ENCODE results near the gene TM2D1. TPM values are rescaled to one million over a fixed set of nuclear protein-coding genes. Genes with fewer than 3 reads are reported as not detected.

Gene TM2D1
- total and polyA plus RNA-seq, 10 of the 15 experiments (the other 5 are each of a cell fraction or from before 2014, with no cell fraction given): 21.0 to 46.6 (median 36.7) TPM

- ATAC-seq (no peak), DNase-seq (ENCODE audit: low read depth, low spot score) (no peak), FAIRE-seq (no peak)
- 88% methylated on average over 30 of the region's 30 CpGs for WGBS (ENCODE audit: insufficient coverage, insufficient replicate concordance, low lambda C conversion rate, missing lambda C conversion rate)
- no peaks in the 10 kb centered on the region for H4K20me1 ChIP-seq (ENCODE audit: control insufficient read depth, insufficient read depth)
- no peak overlapping the region for H3K4me3 ChIP-seq
- in situ Hi-C loops (cut with MboI) (no loop called here), intact Hi-C loops (cut with micrococcal nuclease; ENCODE audit: unreplicated experiment) (no loop called here)
- no TSS peak for BruUV-seq (replicated peaks)
- RAD21 ChIA-PET (ENCODE audit: unreplicated experiment): no interaction called here
- no peak overlapping the region for H3K4me2 ChIP-seq (ENCODE audit: control insufficient read depth, insufficient read depth)
- H3K9ac ChIP-seq (ENCODE audit: control insufficient read depth, insufficient read depth, low read length): no peak overlapping the region
- SMC1A ChIA-PET (ENCODE audit: uncharacterized antibody, unreplicated experiment): no interaction called here
- H3K79me2 ChIP-seq (ENCODE audit: control insufficient read depth, insufficient read depth, low read length): no peaks in the 10 kb centered on the region
- no peak overlapping the region for H3K27ac ChIP-seq (ENCODE audit: control insufficient read depth, insufficient read depth)
- no peaks in the 10 kb centered on the region for H3K4me1 ChIP-seq (ENCODE audit: control insufficient read depth, insufficient read depth, low read length)
- no peaks in the 10 kb centered on the region for H3K36me3 ChIP-seq (ENCODE audit: control insufficient read depth in 2 of 2, insufficient read depth in 2 of 2, low read length in 1 of 2)
- H2AFZ ChIP-seq (ENCODE audit: control insufficient read depth, low read depth, low read length): no peak overlapping the region
- CTCF ChIA-PET: no interaction called here
- no peaks in the 10 kb centered on the region; a peak in 1 of 4 replicates for H3K27me3 ChIP-seq (replicated peaks in 1 of 2; ENCODE audit: control insufficient read depth in 2 of 2, insufficient read depth in 2 of 2, low read length in 1 of 2)
- POLR2A ChIA-PET: no interaction called here
- H3K9me3 ChIP-seq (replicated peaks; ENCODE audit: control insufficient read depth, insufficient read depth, low read length): no peaks in the 10 kb centered on the region
- TF ChIP-seq MEF2B (IDR thresholded peaks at IDR 0.05; ENCODE audit: partially characterized antibody, poor library complexity, severe bottlenecking): no peak
- TF ChIP-seq USF2 (IDR thresholded peaks at IDR 0.05; ENCODE audit: borderline replicate concordance, low read depth, low read length): no peak
- no peak for TF ChIP-seq PRDM15 (CRISPR knock-in tag; IDR thresholded peaks at IDR 0.05)
- TF ChIP-seq SP1 (IDR thresholded peaks at IDR 0.05; ENCODE audit: low read depth, low read length): no peak
- no peak for TF ChIP-seq MTA2 (IDR thresholded peaks at IDR 0.05; ENCODE audit: low read depth)
- TF ChIP-seq SREBF2 (IDR thresholded peaks at IDR 0.05; ENCODE audit: low read length): no peak
- no peak for TF ChIP-seq MYC (IDR thresholded peaks at IDR 0.05; ENCODE audit: insufficient read depth, insufficient read length, insufficient replicate concordance, low read length, severe bottlenecking)
- TF ChIP-seq, protein P1, sequence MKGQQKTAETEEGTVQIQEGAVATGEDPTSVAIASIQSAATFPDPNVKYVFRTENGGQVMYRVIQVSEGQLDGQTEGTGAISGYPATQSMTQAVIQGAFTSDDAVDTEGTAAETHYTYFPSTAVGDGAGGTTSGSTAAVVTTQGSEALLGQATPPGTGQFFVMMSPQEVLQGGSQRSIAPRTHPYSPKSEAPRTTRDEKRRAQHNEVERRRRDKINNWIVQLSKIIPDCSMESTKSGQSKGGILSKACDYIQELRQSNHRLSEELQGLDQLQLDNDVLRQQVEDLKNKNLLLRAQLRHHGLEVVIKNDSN (IDR thresholded peaks at IDR 0.05; ENCODE audit: borderline replicate concordance, extremely low read length, insufficient read depth, low read depth, low read length): no peak
- no peak for TF ChIP-seq FOS (IDR thresholded peaks at IDR 0.05; ENCODE audit: borderline replicate concordance, extremely low read depth, insufficient read length)
- no peak for TF ChIP-seq RUNX3 (IDR thresholded peaks at IDR 0.05; ENCODE audit: low read length)
- no peak for TF ChIP-seq ZNF217 (IDR thresholded peaks at IDR 0.05)
- no peak for TF ChIP-seq BCL3 (IDR thresholded peaks at IDR 0.05; ENCODE audit: borderline replicate concordance, insufficient read depth, low read depth, low read length, poor library complexity, severe bottlenecking)
- TF ChIP-seq, protein P2, sequence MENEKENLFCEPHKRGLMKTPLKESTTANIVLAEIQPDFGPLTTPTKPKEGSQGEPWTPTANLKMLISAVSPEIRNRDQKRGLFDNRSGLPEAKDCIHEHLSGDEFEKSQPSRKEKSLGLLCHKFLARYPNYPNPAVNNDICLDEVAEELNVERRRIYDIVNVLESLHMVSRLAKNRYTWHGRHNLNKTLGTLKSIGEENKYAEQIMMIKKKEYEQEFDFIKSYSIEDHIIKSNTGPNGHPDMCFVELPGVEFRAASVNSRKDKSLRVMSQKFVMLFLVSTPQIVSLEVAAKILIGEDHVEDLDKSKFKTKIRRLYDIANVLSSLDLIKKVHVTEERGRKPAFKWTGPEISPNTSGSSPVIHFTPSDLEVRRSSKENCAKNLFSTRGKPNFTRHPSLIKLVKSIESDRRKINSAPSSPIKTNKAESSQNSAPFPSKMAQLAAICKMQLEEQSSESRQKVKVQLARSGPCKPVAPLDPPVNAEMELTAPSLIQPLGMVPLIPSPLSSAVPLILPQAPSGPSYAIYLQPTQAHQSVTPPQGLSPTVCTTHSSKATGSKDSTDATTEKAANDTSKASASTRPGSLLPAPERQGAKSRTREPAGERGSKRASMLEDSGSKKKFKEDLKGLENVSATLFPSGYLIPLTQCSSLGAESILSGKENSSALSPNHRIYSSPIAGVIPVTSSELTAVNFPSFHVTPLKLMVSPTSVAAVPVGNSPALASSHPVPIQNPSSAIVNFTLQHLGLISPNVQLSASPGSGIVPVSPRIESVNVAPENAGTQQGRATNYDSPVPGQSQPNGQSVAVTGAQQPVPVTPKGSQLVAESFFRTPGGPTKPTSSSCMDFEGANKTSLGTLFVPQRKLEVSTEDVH (IDR thresholded peaks at IDR 0.05; ENCODE audit: low read depth, partially characterized antibody): no peak
- TF ChIP-seq CEBPB (IDR thresholded peaks at IDR 0.05; ENCODE audit: borderline replicate concordance in 1 of 2, low read depth in 2 of 2, low read length in 2 of 2): no peak
These were observed 70.9 kb downstream of the TM2D1 start for GRCh38 chr1:61654067-61654466.

Measured in GM12878 (cell line).